ENCODE measurements around the gene DCLRE1A. TPM values are rescaled to one million over a fixed set of nuclear protein-coding genes. Genes with fewer than 3 reads are reported as not detected.

The DCLRE1A gene
- total RNA-seq, 1 donor from 2014 or later: 6.7 TPM

GRCh38 chr10:113867904-113868303 lies 14.0 kb upstream of the DCLRE1A start:
- no peak overlapping the region for H3K27ac Mint-ChIP-seq
- peaks cover 49% of the 10 kb centered on the region for H3K36me3 Mint-ChIP-seq
- H3K4me1 Mint-ChIP-seq: no peaks in the 10 kb centered on the region
- H3K27me3 Mint-ChIP-seq (ENCODE audit: low read depth): no peaks in the 10 kb centered on the region
- H3K9me3 Mint-ChIP-seq: peaks cover 30% of the 10 kb centered on the region
- TF ChIP-seq, protein P1, sequence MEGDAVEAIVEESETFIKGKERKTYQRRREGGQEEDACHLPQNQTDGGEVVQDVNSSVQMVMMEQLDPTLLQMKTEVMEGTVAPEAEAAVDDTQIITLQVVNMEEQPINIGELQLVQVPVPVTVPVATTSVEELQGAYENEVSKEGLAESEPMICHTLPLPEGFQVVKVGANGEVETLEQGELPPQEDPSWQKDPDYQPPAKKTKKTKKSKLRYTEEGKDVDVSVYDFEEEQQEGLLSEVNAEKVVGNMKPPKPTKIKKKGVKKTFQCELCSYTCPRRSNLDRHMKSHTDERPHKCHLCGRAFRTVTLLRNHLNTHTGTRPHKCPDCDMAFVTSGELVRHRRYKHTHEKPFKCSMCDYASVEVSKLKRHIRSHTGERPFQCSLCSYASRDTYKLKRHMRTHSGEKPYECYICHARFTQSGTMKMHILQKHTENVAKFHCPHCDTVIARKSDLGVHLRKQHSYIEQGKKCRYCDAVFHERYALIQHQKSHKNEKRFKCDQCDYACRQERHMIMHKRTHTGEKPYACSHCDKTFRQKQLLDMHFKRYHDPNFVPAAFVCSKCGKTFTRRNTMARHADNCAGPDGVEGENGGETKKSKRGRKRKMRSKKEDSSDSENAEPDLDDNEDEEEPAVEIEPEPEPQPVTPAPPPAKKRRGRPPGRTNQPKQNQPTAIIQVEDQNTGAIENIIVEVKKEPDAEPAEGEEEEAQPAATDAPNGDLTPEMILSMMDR (IDR thresholded peaks at IDR 0.05; ENCODE audit: unreplicated experiment): no peak
- no peak overlapping the region for H3K4me3 Mint-ChIP-seq
- no peak for DNase-seq (ENCODE audit: low spot score in 2 of 2, unreplicated experiment in 2 of 2)

DNA sequence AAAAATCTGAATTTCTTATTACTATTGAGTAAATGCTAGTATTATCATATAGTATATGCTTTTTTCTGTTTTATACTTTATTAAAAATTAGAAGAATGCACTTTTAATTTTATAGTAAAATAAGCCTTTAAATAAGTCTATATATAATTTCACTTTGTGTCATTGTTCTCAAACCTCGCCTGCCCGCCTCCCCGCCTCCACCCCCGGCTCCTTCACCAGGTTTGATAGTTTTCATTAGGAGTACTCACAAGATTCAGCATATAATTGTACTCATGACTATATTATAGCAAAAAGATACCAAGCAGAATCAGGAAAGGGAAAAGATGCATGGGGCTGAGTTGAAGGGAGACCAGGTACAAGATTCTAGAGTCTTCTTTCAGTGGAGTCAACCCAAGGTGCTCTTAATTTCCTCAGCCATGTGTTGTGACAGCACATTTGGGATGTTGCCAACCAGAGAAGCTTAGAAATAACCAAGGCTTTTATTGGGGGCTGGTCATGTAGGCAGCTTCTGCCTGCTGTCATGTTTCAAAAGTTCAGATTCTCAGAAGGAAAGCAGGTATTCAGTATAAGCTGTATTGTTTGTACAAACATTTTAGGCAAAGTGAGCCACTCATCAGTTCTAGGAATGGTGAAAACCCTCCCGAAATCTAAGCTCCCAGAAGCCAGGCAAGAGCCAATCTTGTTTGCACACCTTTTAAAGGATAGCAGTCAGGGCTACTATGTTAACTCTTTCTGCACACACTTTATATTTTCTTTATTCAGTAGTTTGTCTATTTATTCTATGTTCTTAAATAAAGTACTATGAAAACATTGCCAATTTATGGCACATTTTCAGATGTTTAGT lies 12.9 kb upstream of the DCLRE1A start:
- no peak overlapping the region for H3K27ac Mint-ChIP-seq
- H3K9me3 Mint-ChIP-seq: peaks cover 22% of the 10 kb centered on the region
- H3K4me1 Mint-ChIP-seq: no peaks in the 10 kb centered on the region
- H3K4me3 Mint-ChIP-seq: no peak overlapping the region
- TF ChIP-seq, protein P1 (IDR thresholded peaks at IDR 0.05; ENCODE audit: unreplicated experiment): no peak
- peaks cover 48% of the 10 kb centered on the region for H3K36me3 Mint-ChIP-seq
- DNase-seq (ENCODE audit: low spot score in 2 of 2, unreplicated experiment in 2 of 2): no peak
- H3K27me3 Mint-ChIP-seq (ENCODE audit: low read depth): no peaks in the 10 kb centered on the region

DNA sequence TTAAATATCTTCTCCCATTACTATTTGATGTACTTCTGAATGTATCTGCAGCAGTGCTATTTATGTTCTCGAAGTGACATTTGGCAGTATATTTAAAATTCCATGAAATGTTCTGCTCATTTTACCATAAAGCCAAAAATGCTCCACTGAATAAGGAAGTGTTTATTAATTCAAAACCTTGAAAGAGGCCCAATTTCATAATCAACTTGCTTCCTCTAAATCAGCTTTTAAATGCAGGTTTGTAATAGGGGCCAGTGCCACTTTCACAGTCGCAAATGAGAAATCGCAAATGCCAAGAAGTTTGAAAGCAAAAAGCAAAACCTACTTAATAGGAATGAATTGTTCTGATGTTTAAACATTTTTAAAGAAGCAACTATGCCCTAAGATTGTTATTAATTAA lies 12.0 kb upstream of the DCLRE1A start:
- TF ChIP-seq, protein P1 (IDR thresholded peaks at IDR 0.05; ENCODE audit: unreplicated experiment): no peak
- peaks cover 24% of the 10 kb centered on the region for H3K9me3 Mint-ChIP-seq
- H3K4me3 Mint-ChIP-seq: no peak overlapping the region
- no peak for DNase-seq (ENCODE audit: low spot score in 2 of 2, unreplicated experiment in 2 of 2)
- no peak overlapping the region for H3K27ac Mint-ChIP-seq
- H3K27me3 Mint-ChIP-seq (ENCODE audit: low read depth): no peaks in the 10 kb centered on the region
- no peaks in the 10 kb centered on the region for H3K4me1 Mint-ChIP-seq
- H3K36me3 Mint-ChIP-seq: peaks cover 49% of the 10 kb centered on the region

GRCh38 chr10:113859261-113859660 lies 5.4 kb upstream of the DCLRE1A start:
- H3K4me3 Mint-ChIP-seq: no peak overlapping the region
- H3K36me3 Mint-ChIP-seq: peaks cover 38% of the 10 kb centered on the region
- no peak for DNase-seq (ENCODE audit: low spot score in 2 of 2, unreplicated experiment in 2 of 2)
- no peak overlapping the region for H3K27ac Mint-ChIP-seq
- H3K27me3 Mint-ChIP-seq (ENCODE audit: low read depth): no peaks in the 10 kb centered on the region
- H3K9me3 Mint-ChIP-seq: peaks cover 16% of the 10 kb centered on the region
- peaks cover 23% of the 10 kb centered on the region for H3K4me1 Mint-ChIP-seq
- TF ChIP-seq, protein P1 (IDR thresholded peaks at IDR 0.05; ENCODE audit: unreplicated experiment): no peak

- TF ChIP-seq, protein P1 (IDR thresholded peaks at IDR 0.05; ENCODE audit: unreplicated experiment): no peak
- DNase-seq (ENCODE audit: low spot score in 2 of 2, unreplicated experiment in 2 of 2): no peak
- Mint-ChIP-seq H3K4me1 (peaks cover 25% of the 10 kb centered on the region), H3K27ac (no peak overlapping the region), H3K9me3 (peaks cover 10% of the 10 kb centered on the region), H3K36me3 (peaks cover 31% of the 10 kb centered on the region), H3K27me3 (ENCODE audit: low read depth) (no peaks in the 10 kb centered on the region), H3K4me3 (no peak overlapping the region)
These were observed 4.7 kb upstream of the DCLRE1A start for GRCh38 chr10:113858541-113858940.

Measured in mesothelial cell of epicardium (in vitro differentiated cells).